Panc1 (cell line): ENCODE measurements around the gene MRAP.

Source experiments
- CTCF ChIP-seq: fragments of 450-650 bp; IDR thresholded peaks from 2 replicates; pipeline ENCODE4 v1.5.1; 2017; ENCODE audit warnings: mild to moderate bottlenecking
- TCF7L2 ChIP-seq: IDR thresholded peaks from 2 replicates; pipeline ENCODE4 v1.6.1; 2011; ENCODE audit warnings: mild to moderate bottlenecking, low read depth, low read length, inconsistent platforms

- TF ChIP-seq CTCF (no peak), TCF7L2 (no peak)
These were observed 13.0 kb downstream of the MRAP start for GRCh38 chr21:32311621-32312020.
